DMS153 treated with DMSO at 0.1 percent for 48 hours (cell line): Measurements from ENCODE around the gene PPP4R4.

Source experiments
- DNase-seq: peaks from one replicate; lab custom pipeline; 2025; ENCODE audit not compliant: unreplicated experiment; lab: John Stamatoyannopoulos, UW

The PPP4R4 gene

GRCh38 chr14:94173885-94174603 lies at the start of gene PPP4R4:
TSS of gene PPP4R4 (plus strand) at chr14:94174322. CDS start at chr14:94174466, 144 bp downstream.
- peak; percentile 80 for DNase-seq

GRCh38 chr14:94124582-94125377 lies 49.3 kb upstream of the PPP4R4 start:
- DNase-seq, result no peak

- no peak for DNase-seq
These were observed 48.3 kb upstream of the PPP4R4 start for GRCh38 chr14:94125659-94126418.

GRCh38 chr14:94126419-94126677 lies 47.8 kb upstream of the PPP4R4 start:
- no peak for DNase-seq

- DNase-seq, result no peak
These were observed 47.3 kb upstream of the PPP4R4 start for GRCh38 chr14:94126800-94127199.

- DNase-seq, result no peak
These were observed 46.8 kb upstream of the PPP4R4 start for GRCh38 chr14:94127330-94127729.

GRCh38 chr14:94128216-94128839 lies 45.8 kb upstream of the PPP4R4 start:
- no peak for DNase-seq

- peak; percentile 64 for DNase-seq
These were observed 44.9 kb upstream of the PPP4R4 start, which contains the start of gene IFI27L2 for GRCh38 chr14:94129111-94129757. TSS of gene IFI27L2 (minus strand) at chr14:94129604. CDS start at chr14:94129564, 40 bp downstream.

GRCh38 chr14:94129758-94130414 lies 44.2 kb upstream of the PPP4R4 start:
- DNase-seq, result peak; percentile 26

GRCh38 chr14:94132285-94132887 lies 41.7 kb upstream of the PPP4R4 start:
- peak; percentile 69 for DNase-seq

GRCh38 chr14:94135476-94135875 lies 38.6 kb upstream of the PPP4R4 start:
- DNase-seq, result no peak

GRCh38 chr14:94136575-94137331 lies 37.4 kb upstream of the PPP4R4 start:
- DNase-seq, result peak; percentile 41

GRCh38 chr14:94138251-94138650 lies 35.9 kb upstream of the PPP4R4 start:
- DNase-seq, result no peak

- no peak for DNase-seq
These were observed 35.1 kb upstream of the PPP4R4 start for GRCh38 chr14:94139006-94139405.

GRCh38 chr14:94139421-94139820 lies 34.7 kb upstream of the PPP4R4 start:
- no peak for DNase-seq

GRCh38 chr14:94142247-94142646 lies 31.9 kb upstream of the PPP4R4 start:
- DNase-seq, result no peak

GRCh38 chr14:94142836-94143235 lies 31.3 kb upstream of the PPP4R4 start:
- DNase-seq, result no peak

- DNase-seq, result no peak
These were observed 30.9 kb upstream of the PPP4R4 start for GRCh38 chr14:94143239-94143638.

- DNase-seq, result no peak
These were observed 30.4 kb upstream of the PPP4R4 start for GRCh38 chr14:94143711-94144110.
